DLD1 (cell line): ENCODE data around the gene CDC42EP2.

Source experiments
- in situ Hi-C: cut with HindIII; loops from 2 replicates; pipeline ENCODE4 v1.10.0; 2017; ENCODE audit warnings: low sequenced_read_pairs

The CDC42EP2 gene, protein sequence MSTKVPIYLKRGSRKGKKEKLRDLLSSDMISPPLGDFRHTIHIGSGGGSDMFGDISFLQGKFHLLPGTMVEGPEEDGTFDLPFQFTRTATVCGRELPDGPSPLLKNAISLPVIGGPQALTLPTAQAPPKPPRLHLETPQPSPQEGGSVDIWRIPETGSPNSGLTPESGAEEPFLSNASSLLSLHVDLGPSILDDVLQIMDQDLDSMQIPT

DNA sequence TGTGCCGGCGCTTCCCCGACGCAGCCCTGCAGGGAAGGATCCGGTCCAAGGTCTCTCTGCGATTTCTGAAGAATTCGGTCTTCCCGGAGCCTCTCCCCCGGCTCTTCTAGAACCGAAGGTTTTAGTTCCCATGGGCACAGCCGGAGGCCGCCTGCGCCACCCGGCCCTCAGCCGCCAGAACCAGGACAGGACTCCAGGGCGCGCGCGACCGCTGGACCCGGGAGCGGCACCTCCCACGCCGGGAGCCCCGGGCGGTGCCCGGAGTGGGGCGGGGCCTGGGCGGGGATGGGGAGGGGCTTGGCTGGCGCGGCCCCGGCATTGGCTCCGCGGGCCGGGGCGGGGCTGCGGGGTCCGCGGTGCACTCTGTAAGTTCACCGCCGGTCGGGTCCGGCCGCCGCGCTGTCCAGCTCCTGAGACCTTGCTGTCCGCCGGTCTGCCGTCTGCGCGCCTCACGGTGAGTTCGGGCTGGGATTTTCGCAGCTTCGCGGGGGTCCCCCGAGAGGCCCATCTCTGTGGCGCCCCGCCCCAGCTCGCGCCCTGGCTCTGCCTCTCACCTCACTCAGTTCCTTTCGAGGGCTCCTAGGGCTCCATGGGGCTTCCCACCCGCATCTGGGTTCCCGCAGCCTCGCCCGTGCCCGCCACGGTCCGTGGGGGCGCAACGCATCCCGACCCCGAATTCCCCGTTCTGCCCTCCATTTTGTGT, at the start of gene CDC42EP2:
Gene CDC42EP2 (plus strand): TSS at position 366 of the 703 bp plus-strand sequence. CDS start 6,033 bp downstream, outside the sequence.
- in situ Hi-C loops, result no loop called here

DNA sequence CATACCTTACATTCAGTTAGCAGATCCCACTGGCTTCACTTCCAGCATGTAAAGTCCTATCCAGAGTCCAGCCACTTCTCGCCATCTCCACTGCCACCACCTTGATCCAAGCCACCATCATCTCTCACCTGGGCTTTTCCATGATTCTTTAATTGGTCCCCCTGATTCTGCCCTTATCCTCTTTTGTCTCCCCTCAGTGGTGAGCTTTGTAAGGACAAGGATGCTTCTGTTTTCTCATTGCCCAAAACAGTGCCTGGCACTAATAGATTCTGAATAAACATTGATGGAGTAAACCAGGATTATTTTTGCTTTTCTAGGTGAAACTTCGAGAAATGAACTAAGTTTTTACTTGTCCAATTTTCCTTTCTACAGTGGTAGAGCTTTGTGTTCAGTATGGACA, 48.5 kb upstream of the CDC42EP2 start:
- in situ Hi-C loops, result no loop called here

DNA sequence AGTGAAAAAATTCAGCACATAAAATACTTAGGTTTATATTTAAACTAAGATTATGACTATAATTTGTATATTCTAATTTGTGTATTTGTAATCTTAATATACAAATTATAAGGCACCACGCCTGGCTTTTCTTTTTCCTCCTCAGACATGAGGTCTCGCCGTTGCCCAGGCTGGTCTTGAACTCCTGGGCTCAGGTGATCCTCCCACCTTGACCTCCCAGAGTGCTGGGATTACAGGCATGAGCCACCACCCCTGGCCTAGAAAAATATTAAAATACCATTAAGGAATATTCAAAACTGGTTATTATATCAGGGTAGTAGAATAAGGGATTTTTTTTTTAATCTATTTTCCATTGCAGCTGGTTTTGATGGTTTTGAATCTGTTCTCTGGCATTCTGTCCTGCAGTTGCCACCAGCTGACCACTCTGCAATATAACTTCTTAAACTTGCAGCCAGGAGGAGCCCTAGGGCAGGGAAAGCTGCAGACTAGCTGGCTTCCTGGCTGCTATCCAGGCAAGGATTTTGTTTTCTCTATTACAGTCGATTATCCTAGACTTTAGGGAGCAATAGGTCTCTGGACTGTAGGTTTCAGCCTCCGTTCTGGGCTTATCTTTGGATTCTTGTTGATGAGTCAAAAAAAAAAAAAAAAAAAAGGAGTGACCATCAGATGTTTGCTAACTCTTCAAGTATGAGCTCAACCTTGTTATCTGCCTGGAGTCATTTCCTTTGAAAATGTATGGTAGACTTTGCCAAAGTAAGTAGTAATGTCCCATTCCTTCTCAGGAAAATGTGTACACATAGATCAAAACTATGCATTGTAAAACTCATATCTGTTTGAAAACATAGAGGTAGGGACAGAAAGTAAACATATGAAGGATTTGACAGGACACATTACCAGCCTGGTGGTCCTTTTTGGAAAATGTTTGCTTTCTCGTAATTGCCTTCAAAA, 39.7 kb upstream of the CDC42EP2 start:
- in situ Hi-C loops, result no loop called here

DNA sequence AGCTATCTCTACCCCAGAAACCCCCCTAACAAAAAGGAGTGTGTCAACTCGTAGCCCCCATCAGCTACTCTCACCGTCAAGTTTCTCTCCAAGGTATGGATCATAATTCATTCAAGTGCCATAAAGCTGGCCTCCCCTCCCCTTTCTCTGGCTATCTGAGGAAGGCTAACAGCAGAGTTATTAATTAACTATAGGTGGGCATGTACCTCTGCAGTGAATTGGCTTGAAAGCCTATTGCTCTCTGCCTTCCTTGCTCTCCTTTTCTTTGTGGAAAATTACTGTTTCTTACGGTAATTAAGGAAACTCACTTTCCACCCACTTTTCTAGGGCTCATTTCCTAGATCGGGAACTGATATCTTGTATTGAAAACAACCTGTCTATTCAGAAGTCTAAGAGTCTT, 38.8 kb upstream of the CDC42EP2 start:
- in situ Hi-C loops, result no loop called here

GRCh38 chr11:65277631-65278277, 36.9 kb upstream of the CDC42EP2 start:
- in situ Hi-C loops, result no loop called here

DNA sequence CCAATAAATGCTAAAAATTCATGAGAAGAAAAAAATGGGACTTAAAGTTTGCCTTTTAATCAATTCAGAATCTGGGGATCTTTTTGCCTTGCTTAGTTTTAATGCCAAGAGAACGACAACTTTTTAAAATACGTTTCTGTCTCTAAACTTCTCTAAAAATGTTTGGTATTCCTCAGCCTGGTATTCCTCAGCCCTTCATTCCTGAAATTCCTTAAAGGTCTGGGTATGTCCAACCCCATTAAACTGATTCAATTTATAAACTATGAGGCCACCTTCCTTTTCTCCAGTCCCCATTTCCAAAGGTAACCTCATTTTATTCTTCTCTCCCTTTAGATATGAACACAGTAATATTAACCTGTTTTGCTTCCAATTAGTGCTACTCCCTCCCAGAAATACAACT, 36.3 kb upstream of the CDC42EP2 start:
- in situ Hi-C loops, result no loop called here

GRCh38 chr11:65279279-65279678, 35.4 kb upstream of the CDC42EP2 start:
- in situ Hi-C loops, result no loop called here

DNA sequence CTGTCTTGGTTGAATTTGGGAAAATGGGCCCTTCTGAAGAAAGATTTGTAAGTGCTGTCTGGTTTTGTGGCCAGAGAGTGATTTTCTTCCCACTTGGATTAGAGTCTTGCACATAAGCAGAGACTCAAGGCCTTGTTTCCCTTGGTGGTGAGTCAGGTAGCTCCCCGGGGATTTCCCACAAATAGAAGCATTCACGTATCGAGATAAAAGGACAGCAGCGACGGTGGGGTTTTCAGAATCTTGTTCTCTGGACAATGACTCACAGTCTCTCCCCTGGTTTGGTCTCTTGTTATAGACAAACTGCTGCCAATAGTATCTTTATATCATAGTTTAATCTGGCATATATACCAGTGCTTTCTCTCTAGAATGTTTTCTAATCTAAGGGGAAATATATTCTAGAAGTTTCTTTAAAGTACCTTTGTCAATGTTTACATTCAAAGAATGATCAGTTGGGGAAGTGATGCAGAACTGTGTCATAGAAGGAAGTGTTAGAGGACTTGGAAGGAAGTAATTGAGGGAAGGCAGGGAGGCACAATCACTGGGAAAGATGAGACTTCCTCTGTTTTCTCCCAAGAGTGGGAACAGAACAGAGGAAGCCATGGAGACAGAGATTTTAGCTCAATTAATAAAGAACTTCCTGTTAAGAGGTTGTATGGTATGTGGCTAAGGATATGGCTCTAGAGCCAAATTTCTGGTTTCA, 34.8 kb upstream of the CDC42EP2 start:
- in situ Hi-C loops, result no loop called here

GRCh38 chr11:65280646-65281045, 34.0 kb upstream of the CDC42EP2 start:
- in situ Hi-C loops, result no loop called here

- in situ Hi-C loops, result no loop called here
Measured at GRCh38 chr11:65286686-65287085, 28.0 kb upstream of the CDC42EP2 start.

DNA sequence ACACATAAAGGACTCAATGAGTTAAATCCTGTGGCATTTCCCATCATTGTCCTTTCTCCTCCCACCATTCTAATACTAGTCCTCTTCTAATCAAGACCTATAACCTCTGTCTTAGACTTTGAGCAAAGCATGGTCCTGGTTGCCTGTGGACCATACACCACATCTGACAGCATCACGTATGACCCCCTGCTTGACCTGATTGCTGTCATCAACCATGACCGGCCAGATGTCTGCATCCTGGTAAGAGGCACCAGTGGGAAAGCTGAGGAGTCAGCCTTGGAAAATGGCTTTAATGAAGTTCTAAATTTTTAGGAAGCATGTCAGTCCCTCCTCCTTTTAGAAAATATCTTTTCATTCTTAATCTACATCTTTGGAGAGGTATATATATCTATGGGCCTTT, 27.1 kb upstream of the CDC42EP2 start:
- in situ Hi-C loops, result no loop called here

GRCh38 chr11:65288706-65289536, 25.7 kb upstream of the CDC42EP2 start:
- in situ Hi-C loops, result no loop called here

DNA sequence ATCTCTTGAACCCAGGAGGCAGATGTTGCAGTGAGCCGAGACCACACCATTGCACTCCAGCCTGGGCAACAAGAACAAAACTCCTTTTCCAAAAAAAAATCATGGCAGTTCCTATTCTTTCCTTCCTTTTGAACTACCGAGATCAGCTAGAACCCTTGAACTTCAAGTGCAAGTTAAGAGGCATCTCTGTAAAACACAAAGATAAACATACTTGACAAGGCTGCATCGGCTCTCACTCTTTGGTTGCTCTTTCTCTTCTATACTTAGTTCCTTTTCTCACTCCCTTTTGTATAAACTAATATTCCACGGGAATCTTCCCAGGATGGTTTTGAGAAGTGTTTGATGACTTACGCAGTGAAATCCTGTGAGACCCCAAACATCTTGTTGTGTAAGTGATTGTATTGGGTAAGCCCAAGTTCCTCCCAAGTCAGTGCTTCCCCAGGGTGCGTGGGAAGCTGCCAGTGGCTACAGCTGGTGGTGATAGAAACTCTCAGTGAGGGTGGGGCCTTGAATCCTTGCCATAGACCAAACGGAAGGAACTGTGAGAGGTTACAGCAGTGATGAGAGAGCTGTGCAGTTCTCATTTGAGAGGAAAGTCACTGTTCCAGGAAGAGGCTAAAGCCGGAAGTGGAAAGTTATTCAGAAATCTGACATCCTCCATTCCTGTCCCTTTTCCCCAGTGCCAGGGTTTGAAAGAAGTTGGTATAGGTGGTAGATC, 24.1 kb upstream of the CDC42EP2 start:
- in situ Hi-C loops, result no loop called here

- in situ Hi-C loops, result no loop called here
Measured at GRCh38 chr11:65291613-65292012, 23.1 kb upstream of the CDC42EP2 start.

DNA sequence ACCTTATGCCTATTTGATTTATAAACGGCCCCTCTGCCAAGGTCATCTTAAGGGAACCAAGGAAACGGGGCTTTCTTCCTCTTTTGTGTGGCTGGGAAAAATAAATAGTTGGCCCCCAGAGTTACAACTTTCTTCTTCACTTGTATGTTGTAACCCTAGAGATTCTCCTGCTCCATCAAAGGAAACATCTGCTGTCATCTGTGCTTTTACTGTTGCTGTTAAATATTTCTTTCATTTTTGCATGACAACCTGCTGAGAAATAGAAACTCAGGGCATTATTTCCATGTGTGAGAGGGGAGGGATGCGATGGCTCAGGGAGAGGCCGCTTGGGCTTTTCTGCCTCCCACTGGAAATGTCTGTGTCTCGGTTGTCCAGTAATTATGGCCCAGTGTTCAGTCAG, 21.8 kb upstream of the CDC42EP2 start:
- in situ Hi-C loops, result no loop called here

- in situ Hi-C loops, result no loop called here
Measured at GRCh38 chr11:65293909-65294381, 20.7 kb upstream of the CDC42EP2 start.

DNA sequence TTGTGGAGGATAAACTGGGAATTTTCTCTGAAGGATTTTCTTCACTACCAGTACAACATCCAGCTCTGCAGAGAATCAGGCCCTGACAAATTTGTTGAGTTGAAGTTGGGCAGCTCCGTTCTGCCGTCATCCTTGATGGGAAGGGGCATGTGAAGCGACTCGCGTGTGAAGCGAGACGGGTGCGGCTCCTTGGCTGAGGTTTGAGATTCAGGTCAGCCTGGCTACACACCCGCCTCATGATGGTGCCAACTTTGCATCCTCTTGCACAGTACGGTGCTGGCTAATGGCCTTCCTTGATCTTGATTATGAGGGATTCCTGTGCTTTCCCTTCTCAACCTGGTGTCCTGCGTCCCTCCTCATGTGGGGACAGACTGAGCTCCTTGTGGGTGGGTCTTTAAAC, 19.7 kb upstream of the CDC42EP2 start:
- in situ Hi-C loops, result no loop called here

DNA sequence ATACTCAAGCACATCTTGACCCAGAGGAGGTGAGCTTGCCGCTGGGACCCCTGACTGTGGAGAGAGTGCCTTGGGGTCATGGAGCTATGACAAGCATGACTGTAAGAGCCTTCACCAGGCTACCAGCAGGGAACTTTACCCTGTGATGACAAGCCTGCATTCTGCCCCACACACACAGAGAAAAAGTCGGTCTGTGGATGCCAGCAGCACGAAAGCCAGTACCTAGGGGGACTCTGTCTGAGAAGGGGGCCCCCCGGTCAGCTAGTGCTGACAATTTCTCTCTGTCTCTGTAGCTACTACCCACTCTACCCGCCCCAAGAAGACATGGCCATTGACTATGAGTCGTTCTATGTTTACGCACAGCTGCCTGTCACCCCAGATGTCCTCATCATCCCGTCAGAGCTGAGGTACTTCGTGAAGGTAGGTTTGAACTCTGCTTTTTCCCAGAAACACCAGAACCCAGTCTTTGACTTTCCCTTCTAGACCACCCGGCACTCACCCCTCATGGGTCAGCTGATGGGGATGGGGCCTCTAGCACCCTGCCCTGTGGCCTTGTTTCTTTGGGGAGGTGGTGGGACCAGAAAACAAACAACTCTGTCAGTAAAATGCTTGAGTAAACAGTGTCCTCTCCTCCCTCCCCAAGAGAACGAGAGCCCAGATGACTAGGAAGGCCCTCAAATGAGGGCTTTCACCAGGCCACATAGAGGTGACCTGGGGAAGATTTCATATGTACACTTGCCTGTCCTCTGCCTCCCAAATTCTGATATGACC, 18.9 kb upstream of the CDC42EP2 start:
- in situ Hi-C loops, result no loop called here
